ENCODE results near the gene MUS81. TPM values are rescaled to one million over a fixed set of nuclear protein-coding genes. Genes with fewer than 3 reads are reported as not detected.
"Not testable (repeated sequence)": the region's sequence is repeated elsewhere in the genome, so short reads cannot be mapped to it uniquely, and the experiment has no call there.

The MUS81 gene, protein sequence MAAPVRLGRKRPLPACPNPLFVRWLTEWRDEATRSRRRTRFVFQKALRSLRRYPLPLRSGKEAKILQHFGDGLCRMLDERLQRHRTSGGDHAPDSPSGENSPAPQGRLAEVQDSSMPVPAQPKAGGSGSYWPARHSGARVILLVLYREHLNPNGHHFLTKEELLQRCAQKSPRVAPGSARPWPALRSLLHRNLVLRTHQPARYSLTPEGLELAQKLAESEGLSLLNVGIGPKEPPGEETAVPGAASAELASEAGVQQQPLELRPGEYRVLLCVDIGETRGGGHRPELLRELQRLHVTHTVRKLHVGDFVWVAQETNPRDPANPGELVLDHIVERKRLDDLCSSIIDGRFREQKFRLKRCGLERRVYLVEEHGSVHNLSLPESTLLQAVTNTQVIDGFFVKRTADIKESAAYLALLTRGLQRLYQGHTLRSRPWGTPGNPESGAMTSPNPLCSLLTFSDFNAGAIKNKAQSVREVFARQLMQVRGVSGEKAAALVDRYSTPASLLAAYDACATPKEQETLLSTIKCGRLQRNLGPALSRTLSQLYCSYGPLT
- 35.2 and 44.5 TPM in 2 replicates for polyA plus RNA-seq (2014; cell fraction: cytosol; rRNA removed)
- polyA plus RNA-seq (2014; cell fraction: nucleus; rRNA removed), result 271 and 285 TPM in 2 replicates

DNA sequence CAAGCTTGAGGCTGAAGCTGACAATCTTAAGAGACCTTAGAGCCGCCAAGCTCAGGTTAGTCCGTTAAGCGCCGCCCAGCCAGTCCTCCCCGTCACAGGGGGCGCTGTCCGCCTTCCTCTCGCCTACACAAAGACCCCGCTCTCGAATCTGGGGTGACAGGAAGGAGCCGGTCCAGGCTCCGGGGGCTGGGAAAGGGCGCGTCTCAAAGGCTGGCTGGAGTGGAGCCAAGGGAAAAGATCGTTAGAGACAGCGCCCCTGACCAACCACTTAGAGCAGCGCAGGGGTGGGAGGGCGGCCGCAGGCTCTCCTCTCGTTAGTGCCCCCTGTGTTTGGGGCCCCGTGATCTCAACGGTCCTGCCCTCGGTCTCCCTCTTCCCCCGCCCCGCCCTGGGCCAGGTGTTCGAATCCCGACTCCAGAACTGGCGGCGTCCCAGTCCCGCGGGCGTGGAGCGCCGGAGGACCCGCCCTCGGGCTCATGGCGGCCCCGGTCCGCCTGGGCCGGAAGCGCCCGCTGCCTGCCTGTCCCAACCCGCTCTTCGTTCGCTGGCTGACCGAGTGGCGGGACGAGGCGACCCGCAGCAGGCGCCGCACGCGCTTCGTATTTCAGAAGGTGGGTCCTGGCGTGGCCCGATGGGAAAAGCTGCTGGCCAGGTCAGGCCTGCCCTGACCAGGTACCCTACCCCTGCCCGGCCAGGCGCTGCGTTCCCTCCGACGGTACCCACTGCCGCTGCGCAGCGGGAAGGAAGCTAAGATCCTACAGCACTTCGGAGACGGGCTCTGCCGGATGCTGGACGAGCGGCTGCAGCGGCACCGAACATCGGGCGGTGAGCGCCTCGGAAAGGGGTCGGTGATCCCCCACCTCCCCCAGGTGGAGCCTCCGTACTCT, at the start of gene MUS81:
Gene MUS81 (plus strand): TSS at position 156 of the 887 bp plus-strand sequence. CDS start 321 bp downstream, at position 477.
- DNase-seq (ENCODE audit: low spot score), result peak; percentile 98

DNA sequence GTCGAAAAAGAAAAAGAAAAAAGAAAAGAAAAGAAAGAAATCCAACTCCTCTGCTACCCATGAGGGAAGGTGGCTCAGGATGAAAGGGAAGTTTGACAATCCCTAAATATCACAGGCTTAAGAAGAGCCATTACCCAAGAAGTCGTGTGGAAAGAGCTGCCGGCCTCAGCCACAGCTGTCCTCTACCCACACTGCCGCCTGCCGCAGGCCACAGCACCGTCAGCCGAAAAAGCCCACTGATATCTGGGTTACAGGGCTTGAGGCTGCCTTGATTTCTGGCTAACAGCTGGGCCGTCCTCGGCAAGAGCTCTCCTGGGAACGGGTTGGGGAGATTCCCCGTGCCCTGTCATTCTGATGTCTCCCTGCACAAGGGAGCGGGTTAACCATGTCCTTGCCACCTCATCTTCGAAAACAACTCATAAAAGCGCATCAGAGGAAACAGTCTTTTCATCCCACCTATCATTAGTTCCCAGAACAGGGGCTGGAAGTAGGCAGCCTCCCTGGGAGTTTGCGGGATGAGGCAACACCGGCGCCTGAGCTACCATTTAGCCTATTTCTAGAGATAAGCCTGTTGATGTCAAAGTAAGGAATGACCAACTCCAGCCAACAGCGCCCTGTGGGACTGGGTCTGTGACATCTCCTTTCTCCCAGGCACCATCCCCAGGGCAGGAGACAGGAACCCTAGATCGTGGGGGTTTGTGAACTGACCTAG, 48.3 kb upstream of the MUS81 start:
- no peak for DNase-seq (ENCODE audit: low spot score)

DNA sequence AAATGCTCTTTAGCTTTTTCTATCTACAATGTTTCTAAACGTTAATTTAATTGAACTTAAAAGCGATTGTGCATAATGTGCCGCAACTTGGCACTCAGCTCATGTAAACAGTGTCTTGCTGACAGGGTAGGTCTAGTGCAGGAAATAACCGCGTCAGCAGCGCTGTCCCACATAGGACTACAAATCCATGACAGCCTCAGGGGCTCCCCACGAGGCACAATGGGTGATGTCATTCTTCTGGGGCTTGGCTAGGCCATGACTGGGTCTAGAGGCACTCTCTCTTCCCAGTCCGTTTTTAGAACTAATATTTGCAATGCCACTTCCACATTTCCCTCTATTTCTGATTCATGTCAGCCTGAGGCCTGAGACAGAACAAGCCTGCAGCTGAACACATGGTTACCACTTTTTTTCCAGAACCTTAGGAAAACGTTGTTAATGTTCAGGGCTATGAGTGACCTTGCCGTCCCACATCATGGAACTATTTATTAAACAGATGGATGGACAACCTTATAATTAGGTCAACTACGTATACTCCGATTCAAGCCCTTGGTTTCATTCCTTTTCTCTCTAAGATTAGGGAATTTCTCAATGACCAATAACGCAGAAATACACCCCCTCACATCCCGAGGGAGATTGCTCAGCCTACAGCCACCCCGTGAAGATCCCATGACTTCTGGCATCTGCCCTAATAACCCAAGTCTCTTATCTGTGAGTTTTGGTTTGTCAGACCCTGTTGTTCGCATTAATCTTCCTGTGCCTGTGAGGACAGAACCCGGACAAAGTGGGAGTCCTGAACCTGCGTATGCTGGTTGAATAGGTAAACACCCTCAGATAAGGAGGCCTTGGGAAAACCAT, 45.9 kb upstream of the MUS81 start:
- no peak for DNase-seq (ENCODE audit: low spot score)

DNA sequence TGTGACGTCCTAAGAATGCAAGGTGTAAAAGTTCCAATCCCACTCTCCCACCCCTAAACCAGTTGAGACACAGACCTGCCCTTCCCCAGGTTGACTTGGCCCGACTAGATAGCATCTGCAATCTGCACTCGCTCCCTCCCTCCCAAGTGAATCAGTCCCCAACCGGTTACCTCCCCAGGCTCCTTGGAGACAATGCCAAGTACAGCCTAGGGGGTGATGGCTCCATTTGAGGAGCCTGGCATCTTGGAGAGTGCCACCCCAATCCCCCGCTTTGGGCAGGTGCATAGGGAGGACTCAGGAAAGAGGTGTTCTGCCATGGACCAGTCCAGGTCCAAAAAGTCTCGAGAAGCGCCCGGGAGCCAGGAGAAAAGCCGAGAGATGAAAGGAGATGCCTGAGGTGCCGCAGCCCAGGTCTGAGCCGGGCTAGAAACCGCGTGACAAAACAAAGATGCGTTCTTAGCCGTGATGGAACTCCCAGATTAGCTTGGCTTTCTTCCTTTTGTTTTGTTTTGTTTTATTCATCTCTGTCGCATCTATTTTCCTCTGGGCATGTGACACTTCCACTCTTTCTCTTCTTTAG, 45.2 kb upstream of the MUS81 start:
- no peak for DNase-seq (ENCODE audit: low spot score)

DNA sequence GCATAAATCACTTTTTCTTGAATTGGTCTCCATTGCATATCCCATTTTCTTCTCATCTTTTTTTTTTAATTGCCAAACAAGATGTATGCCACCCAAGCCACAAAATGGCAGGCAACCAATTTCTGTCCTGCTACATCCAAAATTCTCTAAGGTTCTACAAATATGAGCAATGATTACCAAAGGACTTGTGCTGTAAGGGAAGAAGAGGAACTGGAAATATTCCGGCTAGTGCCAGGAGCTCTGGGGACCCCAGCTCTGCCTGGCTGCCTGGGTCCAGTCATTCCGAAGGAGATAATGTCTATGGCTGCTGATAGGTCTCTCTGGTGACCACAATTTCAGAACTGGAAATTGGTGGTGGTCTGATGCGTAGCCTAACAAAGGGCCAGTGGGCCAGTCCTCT, 43.5 kb upstream of the MUS81 start:
- no peak for DNase-seq (ENCODE audit: low spot score)

DNA sequence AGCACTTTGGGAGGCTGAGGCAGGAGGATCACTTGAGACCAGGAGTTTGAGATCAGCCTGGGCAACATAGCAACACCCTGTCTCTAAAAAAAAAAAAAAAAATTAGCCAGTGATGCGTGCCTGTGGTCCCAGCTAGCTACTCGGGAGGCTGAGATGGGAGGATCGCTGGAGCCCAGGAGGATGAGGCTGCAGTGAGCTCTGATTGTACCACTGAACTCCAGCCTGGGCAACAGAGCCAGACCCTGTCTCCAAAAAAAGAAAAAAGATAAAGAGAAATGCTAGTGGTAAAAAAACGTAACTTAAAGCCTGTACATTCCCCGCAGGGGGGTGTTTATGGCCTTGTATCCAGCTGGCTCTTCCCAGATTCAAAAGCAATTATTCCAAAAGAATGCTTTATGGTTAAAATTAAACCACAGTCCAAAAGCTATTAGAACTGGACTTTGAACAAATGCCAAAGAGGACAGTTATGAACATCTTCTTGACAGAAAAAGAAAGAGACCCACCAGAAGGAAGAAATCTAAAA, 42.9 kb upstream of the MUS81 start:
- no peak for DNase-seq (ENCODE audit: low spot score)

DNA sequence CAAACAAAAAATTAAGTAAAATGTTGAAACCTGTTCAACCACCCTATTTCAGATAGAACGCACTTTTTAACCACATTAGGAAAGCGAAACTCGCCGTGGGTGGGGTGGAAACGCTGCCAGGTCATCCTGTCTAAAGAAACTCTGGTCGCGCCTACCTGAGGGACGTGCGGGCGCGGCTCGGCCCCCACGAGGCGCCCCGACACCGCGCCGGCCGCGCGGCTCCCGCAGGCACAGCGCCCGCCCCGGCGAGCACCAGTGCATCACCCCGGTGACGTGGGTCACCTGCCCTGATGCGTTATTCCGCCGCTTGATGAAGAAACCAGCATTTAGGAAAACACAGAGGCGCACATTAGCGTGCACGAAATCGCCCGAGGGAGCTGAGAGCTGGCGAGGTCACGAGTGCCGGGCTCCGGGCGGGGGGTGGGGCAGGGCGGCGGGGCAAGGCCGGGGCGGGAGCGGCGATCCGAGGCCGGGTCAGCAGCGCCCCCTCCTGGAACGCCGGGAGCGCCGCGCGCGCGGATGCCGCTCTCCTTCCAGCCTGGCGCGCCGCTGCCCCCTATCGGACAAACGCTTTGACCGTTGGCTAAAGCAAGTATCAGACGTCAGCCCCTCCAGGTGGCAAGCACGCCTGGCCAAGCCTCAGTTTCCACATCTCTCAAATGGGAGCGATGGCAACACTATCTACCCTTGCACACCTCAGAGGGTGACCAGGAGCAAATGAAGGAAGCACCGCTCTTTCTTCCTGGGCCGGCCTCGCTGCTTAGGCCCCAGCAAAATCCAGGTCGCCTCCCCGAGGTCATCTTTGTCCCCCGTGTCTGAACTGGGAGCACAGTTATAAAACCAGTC, 42.2 kb upstream of the MUS81 start:
- DNase-seq (ENCODE audit: low spot score), result peak; percentile 83

DNA sequence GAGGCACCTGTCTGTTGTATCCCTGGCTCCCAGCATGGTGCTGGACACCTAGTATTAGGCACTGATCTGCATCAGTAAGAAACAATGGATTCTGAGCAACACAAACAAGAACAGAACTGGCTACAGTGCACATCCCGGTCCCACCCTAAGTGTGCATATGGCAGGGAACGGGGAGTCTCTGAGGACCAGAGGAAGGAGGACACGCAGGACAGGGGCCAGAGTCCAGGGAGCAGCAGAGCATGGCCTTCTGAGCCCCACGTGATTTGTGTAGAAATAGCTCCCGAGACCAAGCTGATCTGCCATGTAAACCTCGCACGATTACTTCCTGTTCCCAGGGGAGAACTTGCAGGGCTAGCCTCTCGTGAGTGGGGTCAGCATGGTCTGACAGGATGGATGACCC, 39.1 kb upstream of the MUS81 start:
- DNase-seq (ENCODE audit: low spot score), result no peak

DNA sequence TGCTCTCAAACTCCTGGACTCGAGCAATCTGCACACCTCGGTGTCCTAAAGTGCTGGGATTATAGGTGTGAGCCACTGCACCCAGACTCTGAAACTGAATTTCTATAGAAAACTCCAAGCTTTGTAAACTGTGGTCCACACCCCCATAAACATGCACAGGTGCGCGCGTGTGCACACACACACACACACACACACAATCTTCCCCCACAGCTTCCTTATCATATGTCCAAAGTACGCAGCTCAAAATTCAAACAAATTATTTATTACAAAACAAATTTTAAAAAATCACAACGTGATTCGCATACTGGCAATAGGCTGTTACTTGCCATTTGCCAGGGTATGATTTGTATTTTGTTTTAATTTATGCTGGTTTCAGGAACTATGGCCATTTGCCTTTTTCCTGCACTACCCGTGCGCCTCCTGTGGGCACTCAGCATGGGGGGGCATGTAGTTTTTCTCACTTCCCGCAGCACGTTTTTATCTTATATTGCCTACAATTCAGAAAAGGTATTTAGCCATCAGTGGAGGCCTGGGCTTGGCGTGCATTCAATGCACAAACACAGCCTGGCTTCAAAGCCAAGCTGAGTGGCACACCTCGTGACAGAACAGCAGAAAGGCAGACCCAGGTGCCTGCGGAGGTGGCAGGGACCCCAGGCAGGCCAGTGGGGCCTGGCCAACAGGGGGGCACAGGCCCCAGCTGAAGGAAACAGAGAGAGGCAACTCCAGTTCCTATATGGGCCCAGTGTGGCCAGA, 37.3 kb upstream of the MUS81 start:
- DNase-seq (ENCODE audit: low spot score), result no peak

DNA sequence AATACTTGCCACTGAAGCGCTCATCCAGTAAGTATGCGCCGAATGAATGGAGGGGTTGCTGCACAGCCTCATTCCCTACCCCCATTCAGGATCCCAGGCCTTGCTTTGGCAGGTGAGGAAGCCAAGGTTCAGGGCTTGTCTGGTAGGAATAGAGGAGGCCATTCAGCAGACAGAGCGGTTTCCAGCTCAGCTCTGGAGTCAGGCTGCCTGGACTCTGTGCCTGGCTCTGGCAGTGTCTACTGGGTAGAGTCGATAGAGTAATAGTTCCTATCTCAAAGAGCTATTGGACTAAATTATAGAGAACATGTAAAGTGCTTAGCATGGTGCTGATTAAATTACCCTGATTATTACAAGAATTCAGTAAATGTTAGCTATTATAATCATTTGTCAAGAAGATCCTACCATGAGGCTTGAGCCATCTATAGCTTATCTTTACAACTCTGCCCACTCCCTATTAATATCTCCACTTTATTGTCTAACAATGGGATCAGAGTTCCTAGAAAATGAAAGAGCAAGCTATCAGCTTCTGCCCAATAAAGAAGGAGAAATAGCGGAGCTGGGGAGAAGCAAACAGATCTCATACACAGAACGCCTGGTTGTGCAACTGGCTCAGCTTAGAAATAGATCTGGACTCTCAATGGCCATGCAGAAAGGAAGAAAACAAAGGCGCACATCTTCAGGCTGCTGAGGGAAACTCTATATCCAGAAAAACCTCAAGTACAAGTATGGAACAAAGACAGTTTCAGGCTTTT, 33.1 kb upstream of the MUS81 start:
- DNase-seq (ENCODE audit: low spot score), result no peak

DNA sequence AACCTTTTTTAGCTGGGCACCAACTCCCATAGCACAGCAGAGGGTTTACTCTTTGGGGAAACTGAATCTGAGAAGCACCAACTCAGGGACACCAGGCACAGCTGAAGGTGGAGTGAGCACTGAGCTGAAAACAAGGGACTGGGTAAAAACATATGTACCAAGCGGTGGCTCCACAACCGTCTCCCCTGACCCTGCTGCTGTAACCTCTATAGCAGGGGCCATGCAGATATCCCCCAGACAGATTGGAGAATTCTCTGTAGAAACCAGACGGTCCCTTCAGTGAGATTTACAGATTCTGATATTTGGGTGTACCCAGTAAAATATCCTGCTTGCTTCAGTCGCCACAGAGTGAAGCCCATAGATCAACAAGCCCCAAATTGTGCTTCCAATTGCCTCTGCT, 30.8 kb upstream of the MUS81 start:
- DNase-seq (ENCODE audit: low spot score), result no peak

DNA sequence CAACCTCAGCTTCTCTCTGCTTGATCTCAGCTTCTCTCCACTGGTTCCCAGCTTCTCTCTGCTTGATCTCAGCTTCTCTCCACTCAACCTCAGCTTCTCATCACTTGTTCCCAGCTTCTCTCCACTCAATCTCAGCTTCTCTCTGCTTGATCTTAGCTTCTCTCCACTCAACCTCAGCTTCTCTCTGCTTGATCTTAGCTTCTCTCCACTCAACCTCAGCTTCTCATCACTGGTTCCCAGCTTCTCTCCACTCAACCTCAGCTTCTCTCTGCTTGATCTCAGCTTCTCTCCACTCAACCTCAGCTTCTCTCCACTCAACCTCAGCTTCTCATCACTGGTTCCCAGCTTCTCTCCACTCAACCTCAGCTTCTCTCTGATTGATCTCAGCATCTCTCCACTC, 28.0 kb upstream of the MUS81 start:
- not testable (repeated sequence) for DNase-seq (ENCODE audit: low spot score)

DNA sequence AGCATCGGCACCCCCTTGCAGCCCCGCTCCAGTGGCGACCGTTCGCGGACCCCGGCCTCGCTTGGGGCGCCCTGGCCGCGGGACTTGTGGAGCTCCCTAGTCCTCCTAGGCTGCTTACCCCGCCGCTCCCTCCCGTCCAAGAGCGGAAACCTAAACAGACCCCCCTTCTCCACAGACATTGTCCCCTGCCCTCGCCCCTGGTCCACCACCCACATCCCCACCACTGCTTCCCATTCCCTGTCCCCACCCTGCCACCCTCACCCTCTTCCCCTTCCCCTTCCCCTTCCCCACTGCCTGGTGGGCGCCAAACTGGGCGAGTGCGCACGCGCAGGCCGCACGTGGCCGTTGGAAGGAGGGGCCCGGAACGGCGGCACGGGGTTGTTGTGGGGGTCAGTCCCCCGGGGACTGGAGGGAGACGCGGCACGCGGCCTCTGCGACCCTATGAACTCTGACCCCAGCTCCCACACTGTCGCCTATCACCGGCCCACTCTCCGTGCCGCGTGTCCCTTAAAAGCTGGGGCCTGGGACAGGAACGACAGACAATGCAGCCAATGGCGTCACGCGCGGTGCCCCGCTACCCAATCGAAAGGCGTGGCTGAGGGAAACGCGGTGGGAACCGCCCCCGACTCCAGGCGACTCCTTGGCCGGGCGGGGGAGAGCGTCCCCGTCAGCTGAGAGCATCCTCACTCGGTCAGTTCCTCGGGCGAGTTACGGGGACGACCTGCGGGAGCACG, 26.8 kb upstream of the MUS81 start, which contains the start of gene SNX32:
Gene SNX32 (plus strand): TSS at position 667 of the 734 bp plus-strand sequence. CDS start 103 bp downstream, outside the sequence.
- DNase-seq (ENCODE audit: low spot score), result peak; percentile 96

DNA sequence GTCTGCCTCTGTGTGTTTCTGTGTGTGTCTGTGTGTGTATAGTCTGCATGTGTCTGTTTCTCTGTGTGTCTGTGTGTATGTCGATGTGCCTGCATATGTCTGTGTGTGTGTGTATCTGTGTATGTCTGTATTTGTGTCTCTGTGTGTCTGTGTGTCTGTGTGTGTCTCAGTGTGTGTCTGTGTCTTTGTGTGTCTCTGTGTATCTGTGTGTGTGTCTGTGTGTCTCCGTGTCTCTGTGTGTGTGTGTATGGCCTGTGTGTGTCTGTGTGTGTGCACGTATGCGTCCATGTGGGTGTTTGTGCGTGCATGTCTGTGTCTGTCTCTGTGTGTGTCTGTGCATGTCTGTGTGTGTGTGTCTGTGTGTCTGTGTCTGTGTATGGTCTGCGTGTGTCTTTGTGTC, 26.0 kb upstream of the MUS81 start:
- no peak for DNase-seq (ENCODE audit: low spot score)

DNA sequence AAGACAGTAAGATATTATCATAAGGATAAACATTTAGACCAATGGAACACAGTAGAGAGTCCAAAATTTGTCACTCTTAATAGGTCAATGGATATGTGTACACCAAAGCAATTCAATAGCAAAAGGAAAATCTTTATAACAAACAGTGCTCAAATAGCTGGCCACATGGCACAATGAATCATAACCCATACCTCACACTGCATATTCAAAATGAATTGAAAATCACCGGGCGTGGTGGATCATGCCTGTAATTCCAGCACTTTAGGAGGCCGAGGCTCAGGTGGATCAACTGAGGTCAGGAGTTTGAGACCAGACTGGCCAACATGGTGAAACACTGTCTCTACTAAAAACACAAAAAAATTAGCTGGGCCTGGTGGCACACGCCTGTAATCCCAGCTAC, 18.1 kb upstream of the MUS81 start:
- no peak for DNase-seq (ENCODE audit: low spot score)

DNA sequence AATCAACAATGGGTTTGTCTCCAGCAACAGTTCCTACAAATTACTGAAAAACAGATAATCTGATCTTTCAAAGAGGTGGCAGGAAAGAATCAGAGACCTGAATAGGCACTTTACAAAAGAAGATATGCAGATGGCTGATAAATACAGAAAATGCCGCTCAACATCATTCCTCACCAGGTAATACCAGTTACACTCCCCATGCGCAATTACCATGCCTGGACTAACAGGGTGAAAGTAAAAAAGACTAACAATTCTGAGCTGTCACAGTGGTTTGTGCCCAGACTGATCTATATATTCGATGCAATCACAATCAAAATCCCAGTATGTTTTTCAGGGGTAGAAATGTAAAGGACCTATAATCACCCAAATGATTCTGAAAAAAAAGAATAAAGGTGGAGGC, 16.4 kb upstream of the MUS81 start:
- no peak for DNase-seq (ENCODE audit: low spot score)
